DMS53 treated with DMSO at 0.1 percent for 48 hours (cell line): ENCODE data around the gene PTPRM.
"Not testable (repeated sequence)": the region's sequence is repeated elsewhere in the genome, so short reads cannot be mapped to it uniquely, and the experiment has no call there.

ENCODE experiments used
- DNase-seq: peaks from one replicate; lab custom pipeline; 2025; ENCODE audit not compliant: unreplicated experiment; lab: John Stamatoyannopoulos, UW

The PTPRM gene

DNA sequence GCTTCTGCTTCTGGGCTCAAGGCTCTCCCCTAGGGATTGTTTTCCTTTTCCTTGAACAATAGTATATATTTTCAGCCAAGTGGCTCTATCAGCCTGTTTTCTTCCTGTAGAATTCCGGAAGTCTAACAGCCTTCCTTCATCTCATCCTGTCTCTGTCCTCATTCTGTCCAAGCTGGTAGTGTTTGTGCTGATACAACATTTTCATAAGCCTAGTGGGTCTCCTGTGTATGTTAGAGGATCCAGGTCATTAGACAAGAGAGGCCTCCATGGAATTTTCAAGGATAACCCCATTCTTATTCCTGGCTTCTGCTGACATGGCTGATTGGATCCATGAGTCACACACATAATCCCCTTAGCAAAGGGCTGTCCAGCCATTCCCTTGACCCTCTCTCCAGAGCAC, 467.6 kb downstream of the PTPRM start:
- DNase-seq, result no peak

DNA sequence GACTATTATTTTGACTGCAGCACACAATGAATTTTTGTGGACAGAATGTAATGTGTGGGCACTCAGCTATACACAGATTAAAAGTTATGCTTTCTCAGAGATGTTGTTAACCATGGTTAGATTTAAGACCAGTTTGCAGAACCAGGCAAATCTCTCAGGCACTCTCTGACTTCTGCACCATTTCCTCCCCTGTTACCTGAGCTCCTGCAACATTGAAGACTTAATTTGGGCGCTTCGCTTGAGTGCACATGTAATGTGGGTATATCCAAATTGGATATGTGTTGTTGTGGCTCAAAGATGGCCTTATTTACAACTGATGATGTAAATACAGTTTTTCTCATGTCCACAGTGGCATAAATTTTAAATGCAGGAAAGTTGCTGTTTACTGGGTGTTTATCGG, 469.4 kb downstream of the PTPRM start:
- DNase-seq, result no peak

DNA sequence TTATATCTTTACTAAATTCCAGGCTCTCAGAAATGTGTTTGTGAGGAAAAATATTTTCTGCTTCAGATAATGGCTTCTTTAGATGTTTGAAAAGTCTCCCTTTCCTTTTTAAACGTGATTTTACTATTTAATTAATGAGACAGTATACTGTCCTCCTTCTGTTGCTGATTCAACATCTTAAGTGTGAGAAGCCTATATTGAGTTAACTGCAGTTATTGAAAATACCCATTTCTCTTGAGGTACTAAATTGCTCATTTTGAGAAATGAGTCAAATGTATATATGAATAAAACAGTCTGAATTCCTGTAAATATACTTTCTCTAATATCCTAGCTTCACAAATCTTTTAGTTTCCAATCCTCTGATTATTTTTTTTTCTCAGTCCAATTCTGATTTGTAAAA, 470.2 kb downstream of the PTPRM start:
- DNase-seq, result no peak

DNA sequence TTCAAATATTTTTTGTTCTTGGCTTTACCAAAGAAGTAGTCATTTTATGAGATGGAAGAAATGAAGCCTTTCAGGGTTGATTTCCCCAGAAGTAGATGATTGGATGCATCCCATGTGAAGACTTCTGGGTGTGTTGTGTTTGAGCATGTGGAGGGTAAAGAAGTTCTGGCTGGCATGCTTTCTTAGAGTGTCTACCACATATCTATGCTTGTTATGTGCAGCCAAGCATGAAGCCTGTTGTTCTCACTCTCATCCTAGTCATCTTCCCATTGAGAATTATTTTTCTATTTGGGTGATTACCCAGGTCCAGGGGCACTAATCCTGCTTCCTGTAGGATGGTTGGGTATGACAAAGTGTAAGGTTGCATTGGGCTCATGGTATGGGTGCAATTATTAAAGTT, 472.9 kb downstream of the PTPRM start:
- no peak for DNase-seq

DNA sequence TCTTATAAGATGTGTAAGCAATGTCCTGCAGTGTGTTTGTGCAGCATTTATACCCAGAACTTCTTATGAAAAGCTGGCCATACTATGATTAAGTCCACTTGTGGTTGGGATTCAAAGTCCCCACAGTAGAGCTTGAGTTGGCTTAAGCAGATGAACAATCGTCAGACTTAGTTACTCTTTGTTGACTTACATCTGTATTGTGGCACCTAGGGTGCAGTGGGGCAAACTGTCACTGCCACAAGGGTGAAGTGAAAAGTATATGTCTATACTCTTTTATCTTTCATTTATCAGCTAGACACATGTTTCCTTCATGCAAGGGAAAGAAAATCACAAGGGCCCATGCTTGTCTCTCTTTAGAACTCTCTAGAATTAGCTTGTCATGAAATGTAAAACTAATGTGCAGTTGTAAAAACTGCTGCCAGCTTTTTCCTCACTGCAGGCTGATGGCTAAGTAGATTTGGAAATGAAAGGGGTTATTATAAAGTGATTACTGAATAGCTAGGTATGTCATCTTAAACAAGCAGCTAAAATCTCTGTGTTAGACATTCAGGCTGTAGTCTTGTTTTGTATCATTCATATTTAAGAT, 474.5 kb downstream of the PTPRM start:
- DNase-seq, result no peak

- no peak for DNase-seq
Measured at GRCh38 chr18:8044004-8044403, 476.9 kb downstream of the PTPRM start.

DNA sequence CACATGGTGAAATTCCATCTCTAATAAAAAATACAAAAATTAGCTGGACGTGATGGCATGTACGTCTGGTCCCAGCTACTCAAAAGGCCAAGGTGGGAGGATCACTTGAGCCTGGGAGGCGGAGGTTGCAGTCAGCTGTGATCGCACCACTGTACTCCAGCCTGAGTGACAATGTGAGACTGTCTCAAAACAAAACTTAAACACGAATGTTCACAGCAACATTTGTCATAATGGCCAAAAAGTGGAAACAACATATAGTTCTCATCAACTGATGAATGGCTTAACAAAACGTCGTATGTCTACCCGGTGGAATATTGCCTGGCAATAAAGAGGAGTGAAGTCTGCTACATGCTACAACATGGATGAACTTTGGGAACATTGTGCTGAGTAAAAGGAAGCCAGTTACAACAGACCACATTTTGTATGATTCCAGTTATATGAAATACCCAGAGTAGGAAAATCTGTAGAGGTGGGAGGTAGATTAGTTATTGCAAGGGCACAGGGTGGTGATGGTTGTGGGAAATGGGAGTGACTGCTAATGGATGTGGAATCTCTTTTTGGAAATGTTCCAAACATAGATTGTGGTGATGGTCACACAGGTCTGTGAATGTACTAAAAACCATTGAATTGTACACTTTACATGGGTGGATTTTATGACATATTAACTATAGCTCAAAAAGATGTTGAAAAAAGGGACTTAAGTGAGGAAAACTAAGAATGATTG, 478.2 kb downstream of the PTPRM start:
- no peak for DNase-seq

DNA sequence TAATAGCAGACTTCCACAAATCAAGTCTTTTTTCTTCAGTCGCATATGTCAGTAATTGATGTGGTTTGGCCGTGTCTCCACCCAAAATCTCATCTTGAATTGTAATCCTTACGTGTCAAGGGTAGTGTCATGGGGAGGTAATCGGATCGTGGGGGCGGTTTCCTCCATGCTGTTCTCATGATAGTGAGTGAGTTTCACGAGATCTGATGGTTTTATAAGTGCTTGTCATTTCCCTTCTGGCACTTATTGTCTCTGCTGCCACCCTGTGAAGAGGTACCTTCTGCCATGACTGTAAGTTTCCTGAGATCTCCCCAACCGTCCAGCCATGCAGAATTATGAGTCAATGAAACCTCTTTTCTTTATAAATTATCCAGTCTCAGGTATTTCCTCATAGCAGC, 478.8 kb downstream of the PTPRM start:
- no peak for DNase-seq

GRCh38 chr18:8046441-8046840, 479.3 kb downstream of the PTPRM start:
- no peak for DNase-seq

- peak; percentile 29 for DNase-seq
Measured at GRCh38 chr18:8049147-8049546, 482.0 kb downstream of the PTPRM start.

GRCh38 chr18:8050616-8051329, 483.7 kb downstream of the PTPRM start:
- no peak for DNase-seq

DNA sequence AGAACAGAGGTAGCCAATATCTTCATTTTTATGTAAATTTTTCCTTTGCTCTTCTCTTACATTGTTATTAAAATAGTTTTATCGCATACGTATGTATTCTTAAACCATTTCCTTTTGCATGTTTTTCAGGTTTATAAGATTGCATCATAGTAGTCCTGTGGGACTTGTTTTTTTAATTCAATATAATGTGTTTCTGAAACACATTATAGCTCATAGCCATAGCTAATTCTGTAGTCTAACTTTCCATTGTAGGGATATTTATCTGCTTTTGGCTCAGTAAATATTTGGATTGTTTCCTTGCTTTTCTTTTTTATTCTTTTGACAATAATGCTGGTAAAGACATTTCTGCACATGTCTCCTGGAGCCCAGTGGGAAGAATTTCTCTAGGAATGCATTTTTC, 484.3 kb downstream of the PTPRM start:
- DNase-seq, result no peak

GRCh38 chr18:8052237-8052701, 485.2 kb downstream of the PTPRM start:
- DNase-seq, result peak; percentile 70

- DNase-seq, result peak; percentile 21
Measured at GRCh38 chr18:8056723-8057122, 489.6 kb downstream of the PTPRM start.

- not testable (repeated sequence) for DNase-seq
Measured at GRCh38 chr18:8063152-8063551, 496.0 kb downstream of the PTPRM start.

- peak; percentile 17 for DNase-seq
Measured at GRCh38 chr18:8063733-8064132, 496.6 kb downstream of the PTPRM start.

DNA sequence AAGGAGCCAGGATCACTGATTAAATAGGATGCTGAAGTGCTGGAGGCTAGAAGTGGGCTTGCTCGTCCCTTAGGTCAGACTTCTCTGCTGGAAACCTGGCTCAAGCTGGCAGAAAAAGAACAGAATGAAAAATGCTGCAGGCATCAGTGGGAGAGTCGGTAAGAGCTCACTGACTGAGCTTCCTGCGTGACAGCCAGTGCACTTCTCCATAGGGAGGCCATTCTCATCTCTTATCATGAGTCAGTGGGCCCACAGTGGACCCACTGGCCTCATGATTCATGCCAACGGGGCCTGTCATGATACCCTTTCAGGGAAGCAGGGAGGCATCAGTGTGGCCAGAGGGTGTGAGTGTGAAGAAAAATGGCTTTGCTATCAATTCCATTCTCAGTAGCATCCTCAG, 498.2 kb downstream of the PTPRM start:
- DNase-seq, result no peak

- DNase-seq, result no peak
Measured at GRCh38 chr18:8065773-8066172, 498.7 kb downstream of the PTPRM start.

DNA sequence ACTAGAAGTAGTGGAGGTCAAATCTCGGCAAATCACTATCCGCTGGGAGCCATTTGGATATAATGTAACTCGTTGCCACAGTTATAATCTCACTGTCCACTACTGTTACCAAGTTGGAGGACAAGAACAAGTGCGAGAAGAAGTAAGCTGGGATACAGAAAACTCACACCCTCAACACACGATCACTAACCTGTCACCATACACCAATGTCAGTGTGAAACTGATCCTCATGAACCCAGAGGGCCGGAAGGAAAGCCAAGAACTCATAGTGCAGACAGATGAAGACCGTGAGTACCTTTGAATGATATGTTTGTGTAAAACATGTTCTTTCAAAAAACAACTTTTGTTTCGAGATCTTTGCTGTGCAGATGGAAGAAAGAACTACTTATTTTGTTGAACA, 502.6 kb downstream of the PTPRM start:
- no peak for DNase-seq

DNA sequence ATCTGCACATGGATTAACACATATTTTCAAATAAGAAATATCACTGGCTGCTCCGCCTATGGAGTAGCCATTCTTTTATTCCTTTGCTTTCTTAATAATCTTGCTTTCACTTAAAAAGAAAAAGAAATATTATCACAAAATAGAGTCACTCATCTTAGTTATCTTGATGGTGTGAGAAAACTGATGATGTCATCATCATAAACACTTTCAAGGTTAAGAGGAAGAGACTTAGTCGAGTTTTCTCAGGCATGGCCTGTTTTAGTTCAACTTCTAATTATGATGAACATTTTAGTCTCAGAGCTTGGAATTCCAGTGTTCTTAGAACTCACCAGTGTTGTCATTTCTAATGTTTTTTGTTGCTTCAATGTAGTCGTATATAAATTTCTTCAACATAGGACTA, 506.1 kb downstream of the PTPRM start:
- DNase-seq, result no peak

DNA sequence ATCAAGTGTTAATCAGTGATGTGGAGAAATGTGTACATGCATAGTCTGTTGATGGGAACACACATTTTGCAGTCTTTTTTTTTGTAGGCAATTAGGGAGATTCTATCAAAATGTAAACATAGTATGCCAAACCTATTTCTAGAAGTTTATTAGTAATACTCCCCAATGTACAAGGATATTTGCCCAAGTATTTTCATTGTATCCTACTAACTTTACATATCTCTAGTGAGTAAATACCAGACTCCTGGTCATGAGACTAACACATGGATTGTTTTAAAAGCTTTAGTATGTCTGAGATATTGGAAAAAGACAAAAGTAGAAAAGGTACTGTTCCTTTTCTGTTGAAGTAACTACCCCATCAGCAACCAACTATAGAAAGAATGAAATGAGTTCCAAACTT, 513.0 kb downstream of the PTPRM start:
- no peak for DNase-seq

- DNase-seq, result peak; percentile 40
Measured at GRCh38 chr18:8081267-8081666, 514.2 kb downstream of the PTPRM start.
